Right atrium auricular region (tissue), 2 donors: ENCODE data around the gene HS1BP3. TPM values are rescaled to one million over a fixed set of nuclear protein-coding genes. Genes with fewer than 3 reads are reported as not detected.

ENCODE experiments used
- DNase-seq: peaks from one replicate; pipeline ENCODE4 v3.0.0-alpha.2; 2019; ENCODE audit warnings: low spot score
- H3K27ac ChIP-seq, 2 donors: fragments of 200-600 bp; sonication (generic); 1 replicate in 1 of 2; 2 replicates in 1 of 2; pipeline ENCODE4 v1.5.1; 2016 to 2019
- H3K27me3 ChIP-seq, 2 donors: fragments of 200-600 bp; sonication (generic); one replicate each; pipeline versions ENCODE4 v1.5.1 to v1.6.0; 2017 to 2019
- H3K36me3 ChIP-seq: fragments of 200-600 bp; sonication (generic); one replicate; pipeline ENCODE4 v1.5.1; 2016
- H3K4me1 ChIP-seq, 2 donors: fragments of 200-600 bp; sonication (generic); one replicate each; pipeline versions ENCODE4 v1.5.1 to v1.6.0; 2017 to 2019
- H3K4me3 ChIP-seq, 2 donors: fragments of 200-600 bp; sonication (generic); 1 replicate in 1 of 2; 2 replicates in 1 of 2; pipeline ENCODE4 v1.5.1; 2017 to 2019; ENCODE audit warnings: mild to moderate bottlenecking in 1 of 2, moderate library complexity in 1 of 2
- H3K9me3 ChIP-seq, 2 donors: fragments of 200-600 bp; sonication (generic); one replicate each; pipeline ENCODE4 v1.5.1; 2019
- CTCF ChIP-seq, 2 donors: fragments of 200-600 bp; sonication (generic); IDR thresholded peaks; one replicate each; pipeline ENCODE4 v1.5.1; 2019; ENCODE audit warnings: antibody characterized with exemption in 2 of 2
- total RNA-seq, 2 donors: library from RNA; depleted of rRNA; stranded (reverse); fragments of >200 nt; gene quantifications; one replicate each; pipeline ENCODE4 v1.1.0, GENCODE V29; 2016

HS1BP3 gene
- total RNA-seq, 2 donors from 2014 or later: 19.5 to 26.0 TPM

- DNase-seq: no peak
- peaks cover 4 to 8% of the 10 kb centered on the region in 2 donors for H3K27me3 ChIP-seq
- no peaks in the 10 kb centered on the region for H3K36me3 ChIP-seq
- H3K4me1 ChIP-seq: peaks cover 0 to 20% of the 10 kb centered on the region in 2 donors
- H3K27ac ChIP-seq: peak overlapping the region in 1 of 2 donors; percentile 36
- H3K9me3 ChIP-seq: no peaks in the 10 kb centered on the region
- TF ChIP-seq CTCF (IDR thresholded peaks at IDR 0.05): no peak
- H3K4me3 ChIP-seq: no peak overlapping the region
Observed at GRCh38 chr2:20676353-20677215, 25.7 kb upstream of the HS1BP3 start.

GRCh38 chr2:20675701-20676352, 24.9 kb upstream of the HS1BP3 start:
- H3K4me1 ChIP-seq: peaks cover 0 to 22% of the 10 kb centered on the region in 2 donors
- DNase-seq: no peak
- peaks cover 4 to 12% of the 10 kb centered on the region in 2 donors for H3K27me3 ChIP-seq
- no peak overlapping the region for H3K4me3 ChIP-seq
- TF ChIP-seq CTCF (IDR thresholded peaks at IDR 0.05): no peak
- H3K36me3 ChIP-seq: no peaks in the 10 kb centered on the region
- peak overlapping the region in 1 of 2 donors; percentile 36 for H3K27ac ChIP-seq
- no peaks in the 10 kb centered on the region for H3K9me3 ChIP-seq

- no peak for DNase-seq
Observed at GRCh38 chr2:20674974-20675679, 24.2 kb upstream of the HS1BP3 start.

GRCh38 chr2:20674309-20674965, 23.5 kb upstream of the HS1BP3 start:
- no peak for TF ChIP-seq CTCF (IDR thresholded peaks at IDR 0.05)
- no peak for DNase-seq
- H3K36me3 ChIP-seq: no peaks in the 10 kb centered on the region
- no peak overlapping the region for H3K4me3 ChIP-seq
- peaks cover 11 to 26% of the 10 kb centered on the region in 2 donors for H3K27me3 ChIP-seq
- H3K4me1 ChIP-seq: peaks cover 0 to 27% of the 10 kb centered on the region in 2 donors
- H3K9me3 ChIP-seq: no peaks in the 10 kb centered on the region
- peak overlapping the region in 1 of 2 donors; percentile 33 for H3K27ac ChIP-seq

More at GRCh38 chr2:20674974-20675679, 24.2 kb upstream of the HS1BP3 start:
- Histone ChIP-seq H3K27ac (peak overlapping the region; percentile 33 to 36), H3K9me3 (no peaks in the 10 kb centered on the region), H3K4me1 (peaks cover 0 to 27% of the 10 kb centered on the region in 2 donors), H3K27me3 (peaks cover 10 to 19% of the 10 kb centered on the region in 2 donors), H3K4me3 (no peak overlapping the region), H3K36me3 (no peaks in the 10 kb centered on the region)
- TF ChIP-seq CTCF (IDR thresholded peaks at IDR 0.05): no peak

- DNase-seq: no peak
- Histone ChIP-seq H3K4me3 (no peak overlapping the region), H3K36me3 (no peaks in the 10 kb centered on the region), H3K9me3 (no peaks in the 10 kb centered on the region), H3K4me1 (peaks cover 0 to 27% of the 10 kb centered on the region in 2 donors), H3K27me3 (peaks cover 11 to 28% of the 10 kb centered on the region in 2 donors), H3K27ac (no peak overlapping the region)
- no peak for TF ChIP-seq CTCF (IDR thresholded peaks at IDR 0.05)
Observed at GRCh38 chr2:20673686-20674308, 22.9 kb upstream of the HS1BP3 start.
